Erythroblast (primary cell): Measurements from ENCODE around the gene GKN1.

Source experiments
- DNase-seq, 2 experiments: peaks; one replicate each; lab custom pipeline; 2025; lab: John Stamatoyannopoulos, UW
- GATA1 ChIP-seq: IDR thresholded peaks from 2 replicates; pipeline ENCODE4 v1.6.1; 2011; ENCODE audit warnings: low read depth, mild to moderate bottlenecking, control low read depth, low read length, moderate library complexity
- POLR2A ChIP-seq: IDR thresholded peaks from 2 replicates; pipeline ENCODE4 v1.6.1; 2011; ENCODE audit warnings: mild to moderate bottlenecking, low read length

Gene GKN1

DNA sequence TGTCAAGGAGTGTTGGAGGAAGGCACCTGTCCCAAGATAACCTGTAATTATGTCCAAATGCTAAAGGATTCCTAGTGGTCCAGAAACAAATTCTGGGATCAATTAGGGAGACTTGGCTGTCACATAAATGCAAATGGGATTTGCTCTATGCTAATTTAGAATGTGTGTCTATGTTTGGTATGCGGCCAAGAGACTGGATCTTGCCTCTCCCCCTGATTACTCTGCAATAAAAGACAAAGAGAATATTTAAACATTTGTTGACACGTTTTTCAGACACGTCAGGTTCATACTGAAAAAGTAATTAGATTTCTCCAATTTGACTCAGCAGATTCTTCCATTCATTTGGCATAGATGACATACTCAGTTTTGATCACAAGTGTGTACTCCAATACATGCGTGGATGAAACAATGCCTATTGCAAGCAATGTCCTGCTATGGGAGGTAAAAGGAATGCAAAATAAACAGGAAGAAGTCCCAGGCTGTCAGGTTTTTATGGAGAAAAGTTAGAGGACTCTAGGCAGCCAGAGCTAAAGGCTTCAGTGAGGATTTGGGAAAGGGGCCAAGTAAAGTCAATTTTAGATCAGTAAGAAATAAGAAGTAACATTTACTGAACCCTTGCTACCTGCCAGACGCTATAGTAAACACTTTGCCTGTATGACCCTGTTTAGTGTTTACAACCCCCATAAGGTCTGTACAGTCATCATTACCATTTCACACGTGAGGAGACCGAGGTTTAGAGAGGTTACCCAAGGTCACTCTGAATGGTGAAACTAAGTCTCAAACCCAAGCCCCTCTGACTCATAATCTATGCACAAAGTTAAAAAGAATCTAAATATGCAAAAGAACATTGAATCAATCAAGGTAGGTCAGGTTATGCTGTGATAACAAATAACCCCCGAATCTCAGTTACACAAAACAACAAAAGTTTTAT, 46.3 kb downstream of the GKN1 start:
- TF ChIP-seq POLR2A (no peak), GATA1 (no peak)
- no peak for DNase-seq

DNA sequence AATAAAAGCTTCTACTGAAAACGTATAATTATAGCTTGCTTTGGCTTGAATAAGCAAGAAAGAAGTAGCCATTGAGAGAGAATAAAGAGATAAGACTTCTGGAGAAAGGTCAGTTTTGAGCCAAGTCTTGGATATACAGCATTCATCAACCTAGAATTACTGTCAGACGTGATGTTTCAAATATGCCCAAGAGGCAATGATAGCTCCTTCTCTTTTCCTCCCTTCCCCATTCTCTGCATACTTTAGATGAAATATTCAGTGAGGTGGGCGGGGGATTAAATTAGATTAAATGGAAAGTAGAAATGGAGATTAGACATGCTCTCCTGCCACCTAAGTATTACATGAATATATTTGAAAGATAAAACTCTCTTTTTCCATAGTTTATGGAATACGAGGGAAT, 47.3 kb downstream of the GKN1 start:
- DNase-seq, result no peak

DNA sequence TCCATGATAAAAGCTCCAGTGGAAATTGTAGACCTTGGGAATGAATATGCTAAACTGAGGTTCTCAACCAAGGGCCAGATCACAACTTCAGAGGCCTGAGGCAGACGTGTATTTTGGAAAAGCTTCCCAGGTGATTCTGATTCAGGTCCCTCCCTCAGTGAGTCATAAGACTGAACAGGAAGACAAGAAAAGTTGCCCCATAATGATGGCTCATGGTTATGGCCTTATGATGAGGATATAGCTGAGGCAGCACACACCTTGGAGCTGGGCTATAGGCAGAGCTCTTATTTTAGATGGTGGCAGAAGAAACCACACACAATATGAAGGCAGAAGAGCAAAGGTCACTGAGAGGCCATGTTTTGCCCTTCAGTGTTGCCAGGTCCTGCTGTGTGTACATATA, 48.1 kb downstream of the GKN1 start:
- no peak for DNase-seq
- TF ChIP-seq GATA1, result no peak
- TF ChIP-seq POLR2A, result no peak

More for the DNA sequence above, 47.3 kb downstream of the GKN1 start:
- TF ChIP-seq POLR2A (no peak), GATA1 (no peak)

DNA sequence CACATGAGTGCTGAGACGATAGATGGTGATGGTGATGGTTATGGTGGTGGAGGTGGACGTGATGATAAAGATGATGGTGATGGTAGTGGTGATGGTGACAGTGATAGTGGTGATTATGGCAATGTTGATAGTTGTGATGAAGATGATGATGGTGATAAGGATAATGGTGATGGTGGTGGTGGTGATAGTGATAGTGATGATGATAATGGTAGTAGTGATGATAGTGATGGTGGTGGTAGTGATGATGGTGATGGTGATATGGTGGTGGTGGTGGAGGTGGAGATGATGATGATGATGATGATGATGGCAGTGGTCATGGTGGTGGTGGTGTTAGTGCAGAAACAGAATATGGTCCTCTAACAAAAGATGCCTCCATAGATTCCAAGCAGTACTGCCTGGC, 48.8 kb downstream of the GKN1 start:
- DNase-seq, result no peak
- no peak for TF ChIP-seq POLR2A
- TF ChIP-seq GATA1, result no peak

DNA sequence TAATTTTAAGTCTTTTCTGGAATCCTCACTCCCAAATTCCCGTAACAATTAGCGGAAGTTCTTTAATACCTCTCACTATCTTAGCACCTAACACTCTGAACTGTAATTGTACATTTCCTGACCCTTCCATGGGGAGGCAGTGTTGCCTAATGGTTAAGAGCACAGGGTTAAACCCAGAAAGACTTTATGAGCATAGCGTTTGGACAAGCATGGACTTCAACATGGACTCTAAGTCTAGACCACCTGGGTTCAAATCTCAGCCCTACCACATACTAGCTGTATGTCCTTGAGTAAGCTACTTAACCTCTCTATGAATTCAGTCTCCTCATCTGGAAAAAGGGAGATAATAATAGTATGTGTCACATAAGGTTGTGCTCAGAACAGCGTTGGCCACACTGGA, 51.6 kb downstream of the GKN1 start:
- TF ChIP-seq POLR2A (no peak), GATA1 (no peak)
- DNase-seq, result peak; percentile 38 to 60

DNA sequence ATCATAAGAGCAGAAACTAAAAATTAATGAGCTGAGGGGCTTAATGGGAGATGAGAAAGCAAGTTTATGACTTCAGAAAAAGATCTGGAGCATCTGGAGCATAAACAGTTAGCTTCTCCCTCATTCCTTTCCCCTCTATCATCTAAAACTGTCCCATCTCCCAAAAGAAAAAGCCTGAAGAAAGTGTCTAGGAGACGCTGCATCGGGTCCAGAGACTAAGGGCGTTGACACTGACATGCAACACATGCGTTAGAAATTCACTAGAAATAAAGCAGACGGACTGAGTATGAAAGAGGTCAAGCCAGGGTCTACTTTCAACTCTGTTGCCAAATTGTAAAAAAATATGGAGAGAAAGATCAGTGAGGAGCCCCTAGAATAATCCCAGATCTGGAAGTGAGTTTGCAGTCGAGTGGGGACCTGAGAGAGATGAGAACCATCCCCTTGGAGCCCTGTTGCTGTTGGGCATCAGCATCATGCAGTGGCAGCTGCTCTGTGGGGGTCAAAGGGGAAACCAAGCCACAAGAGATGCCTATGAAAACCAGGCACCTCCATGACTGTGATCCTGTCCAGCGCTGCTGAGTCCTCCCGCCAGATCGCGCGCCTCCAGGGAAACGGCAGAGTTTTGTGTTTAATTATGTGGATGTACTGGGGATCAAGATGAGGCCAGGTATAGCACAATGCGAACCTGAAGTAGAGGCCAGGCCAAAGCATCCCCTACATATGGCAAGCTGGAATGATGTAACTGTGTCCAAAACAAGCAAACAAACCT, 52.4 kb downstream of the GKN1 start:
- TF ChIP-seq POLR2A (no peak), GATA1 (no peak)
- DNase-seq, result no peak
